ENCODE measurements around the gene PLXNB3. TPM values are rescaled to one million over a fixed set of nuclear protein-coding genes. Genes with fewer than 3 reads are reported as not detected.

PLXNB3 gene
- total and polyA plus RNA-seq, 2 donors (not counting 1 experiment from before 2014, with no cell fraction given), result 1.9 to 4.3 TPM

DNA sequence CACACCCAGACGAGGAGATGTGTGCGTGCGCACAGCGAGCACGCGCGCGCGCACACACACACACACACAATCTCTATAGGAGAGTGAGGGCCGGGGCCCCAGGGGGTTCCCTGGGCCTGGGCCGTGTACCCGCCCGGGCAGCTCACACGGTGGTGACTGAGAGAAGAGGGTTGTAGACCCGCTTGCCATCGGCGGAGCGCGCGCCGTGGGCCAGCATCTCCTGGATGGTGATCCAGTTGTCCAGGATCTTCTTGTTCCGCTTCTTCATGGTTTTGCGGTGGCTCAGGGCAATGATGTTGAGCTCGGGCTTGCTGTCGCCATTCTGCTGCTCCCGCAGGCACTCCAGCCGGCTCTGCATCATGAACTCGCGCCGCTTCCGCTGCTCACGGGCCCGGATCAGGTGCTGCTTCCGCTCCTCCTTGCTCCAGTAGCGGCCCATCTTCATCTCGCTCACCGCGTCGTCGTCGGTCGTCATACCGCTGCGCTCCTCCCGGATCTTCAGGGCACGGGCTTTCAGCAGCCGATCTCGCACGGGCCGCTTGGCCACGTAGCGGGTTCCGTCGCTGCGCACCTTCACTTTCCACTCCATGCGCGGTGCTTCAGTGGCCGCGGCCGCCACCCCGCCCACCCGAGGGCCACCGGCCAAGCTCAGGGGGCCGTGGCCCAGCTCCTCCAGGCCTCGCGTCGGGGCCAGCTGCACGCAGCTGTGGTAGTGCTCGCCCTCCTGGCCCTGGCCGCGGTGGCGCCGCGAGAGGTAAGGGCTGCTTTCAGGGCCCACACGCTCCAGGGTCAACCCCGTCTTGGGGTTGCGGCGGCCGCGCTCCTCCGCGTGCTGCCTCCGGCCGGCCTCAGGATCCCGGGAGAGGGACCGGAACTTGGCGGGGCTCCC lies 39.4 kb downstream of the PLXNB3 start:
- H3K4me3 ChIP-seq (replicated peaks in 1 of 4; ENCODE audit: control extremely low read depth in 1 of 4, insufficient read depth in 1 of 4, low read depth in 3 of 4, low read length in 4 of 4), result no peak overlapping the region

DNA sequence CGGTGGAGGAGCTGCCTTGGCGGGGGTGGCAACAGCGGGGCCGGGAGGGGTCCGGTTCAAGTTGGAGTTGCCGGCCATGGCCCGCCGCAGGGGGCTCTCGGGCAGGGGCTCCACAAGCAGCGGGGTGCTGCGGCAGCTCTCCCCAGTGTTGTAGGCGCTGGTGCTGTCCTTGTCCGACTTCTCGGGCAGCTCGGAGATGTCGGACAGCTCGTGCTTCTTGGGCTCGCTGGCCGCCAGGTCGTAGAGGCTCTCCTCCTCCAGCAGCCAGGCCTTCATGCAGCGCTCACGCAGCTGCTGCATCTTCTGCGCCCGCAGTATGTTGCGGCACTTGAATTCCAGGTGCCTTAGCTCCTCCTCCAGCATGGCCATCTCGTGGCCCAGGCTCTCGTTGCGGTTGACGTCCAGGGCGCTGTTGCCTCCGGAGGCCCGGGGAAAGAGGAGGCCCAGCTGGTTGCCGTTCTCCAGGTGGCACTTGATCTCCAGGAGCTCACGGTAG lies 40.1 kb downstream of the PLXNB3 start:
- H2AFZ ChIP-seq (ENCODE audit: low read length), result no peak overlapping the region
- no peak overlapping the region for H3K27ac ChIP-seq (ENCODE audit: insufficient read depth, low read length)
- H3K4me3 ChIP-seq (replicated peaks in 1 of 4; ENCODE audit: control extremely low read depth in 1 of 4, insufficient read depth in 1 of 4, low read depth in 3 of 4, low read length in 4 of 4), result no peak overlapping the region
- no peaks in the 10 kb centered on the region for H3K4me1 ChIP-seq (ENCODE audit: control insufficient read depth, extremely low read depth, insufficient read depth, low read length)
- H3K9ac ChIP-seq (ENCODE audit: insufficient read depth, low read length), result no peak overlapping the region
- no peak for TF ChIP-seq EZH2 (IDR thresholded peaks at IDR 0.05; ENCODE audit: low read length, missing control alignments)
- TF ChIP-seq, protein P1, sequence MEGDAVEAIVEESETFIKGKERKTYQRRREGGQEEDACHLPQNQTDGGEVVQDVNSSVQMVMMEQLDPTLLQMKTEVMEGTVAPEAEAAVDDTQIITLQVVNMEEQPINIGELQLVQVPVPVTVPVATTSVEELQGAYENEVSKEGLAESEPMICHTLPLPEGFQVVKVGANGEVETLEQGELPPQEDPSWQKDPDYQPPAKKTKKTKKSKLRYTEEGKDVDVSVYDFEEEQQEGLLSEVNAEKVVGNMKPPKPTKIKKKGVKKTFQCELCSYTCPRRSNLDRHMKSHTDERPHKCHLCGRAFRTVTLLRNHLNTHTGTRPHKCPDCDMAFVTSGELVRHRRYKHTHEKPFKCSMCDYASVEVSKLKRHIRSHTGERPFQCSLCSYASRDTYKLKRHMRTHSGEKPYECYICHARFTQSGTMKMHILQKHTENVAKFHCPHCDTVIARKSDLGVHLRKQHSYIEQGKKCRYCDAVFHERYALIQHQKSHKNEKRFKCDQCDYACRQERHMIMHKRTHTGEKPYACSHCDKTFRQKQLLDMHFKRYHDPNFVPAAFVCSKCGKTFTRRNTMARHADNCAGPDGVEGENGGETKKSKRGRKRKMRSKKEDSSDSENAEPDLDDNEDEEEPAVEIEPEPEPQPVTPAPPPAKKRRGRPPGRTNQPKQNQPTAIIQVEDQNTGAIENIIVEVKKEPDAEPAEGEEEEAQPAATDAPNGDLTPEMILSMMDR (conservative IDR thresholded peaks at IDR 0.05 in 1 of 2, IDR thresholded peaks at IDR 0.05 in 1 of 2; ENCODE audit: low read depth in 1 of 2, low read length in 2 of 2), result no peak
- H3K4me2 ChIP-seq (ENCODE audit: extremely low read depth, insufficient read depth, low read length), result no peak overlapping the region
- H3K9me3 ChIP-seq (ENCODE audit: control insufficient read depth, insufficient read depth, low read depth, low read length), result no peaks in the 10 kb centered on the region
- H3K36me3 ChIP-seq (ENCODE audit: control insufficient read depth, insufficient read depth, low read length), result peaks cover 2% of the 10 kb centered on the region
- no peaks in the 10 kb centered on the region for H4K20me1 ChIP-seq (ENCODE audit: control insufficient read depth, extremely low read depth, insufficient read depth, low read length)
- no peaks in the 10 kb centered on the region for H3K79me2 ChIP-seq (ENCODE audit: control insufficient read depth, insufficient read depth, low read length)
- no peak for DNase-seq (ENCODE audit: low read depth in 2 of 2)
- no peaks in the 10 kb centered on the region for H3K27me3 ChIP-seq (ENCODE audit: control insufficient read depth, insufficient read depth, low read length)

More for the DNA sequence above, 39.4 kb downstream of the PLXNB3 start:
- H3K9me3 ChIP-seq (ENCODE audit: control insufficient read depth, insufficient read depth, low read depth, low read length), result no peaks in the 10 kb centered on the region
- H2AFZ ChIP-seq (ENCODE audit: low read length), result no peak overlapping the region
- H4K20me1 ChIP-seq (ENCODE audit: control insufficient read depth, extremely low read depth, insufficient read depth, low read length), result no peaks in the 10 kb centered on the region
- H3K4me1 ChIP-seq (ENCODE audit: control insufficient read depth, extremely low read depth, insufficient read depth, low read length), result no peaks in the 10 kb centered on the region
- no peak overlapping the region for H3K9ac ChIP-seq (ENCODE audit: insufficient read depth, low read length)
- no peak for DNase-seq (ENCODE audit: low read depth in 2 of 2)
- H3K27me3 ChIP-seq (ENCODE audit: control insufficient read depth, insufficient read depth, low read length), result no peaks in the 10 kb centered on the region
- H3K79me2 ChIP-seq (ENCODE audit: control insufficient read depth, insufficient read depth, low read length), result no peaks in the 10 kb centered on the region
- no peak overlapping the region for H3K27ac ChIP-seq (ENCODE audit: insufficient read depth, low read length)
- TF ChIP-seq, protein P1 (conservative IDR thresholded peaks at IDR 0.05 in 1 of 2, IDR thresholded peaks at IDR 0.05 in 1 of 2; ENCODE audit: low read depth in 1 of 2, low read length in 2 of 2), result no peak
- no peak for TF ChIP-seq EZH2 (IDR thresholded peaks at IDR 0.05; ENCODE audit: low read length, missing control alignments)
- peaks cover 4% of the 10 kb centered on the region for H3K36me3 ChIP-seq (ENCODE audit: control insufficient read depth, insufficient read depth, low read length)
- no peak overlapping the region for H3K4me2 ChIP-seq (ENCODE audit: extremely low read depth, insufficient read depth, low read length)

DNA sequence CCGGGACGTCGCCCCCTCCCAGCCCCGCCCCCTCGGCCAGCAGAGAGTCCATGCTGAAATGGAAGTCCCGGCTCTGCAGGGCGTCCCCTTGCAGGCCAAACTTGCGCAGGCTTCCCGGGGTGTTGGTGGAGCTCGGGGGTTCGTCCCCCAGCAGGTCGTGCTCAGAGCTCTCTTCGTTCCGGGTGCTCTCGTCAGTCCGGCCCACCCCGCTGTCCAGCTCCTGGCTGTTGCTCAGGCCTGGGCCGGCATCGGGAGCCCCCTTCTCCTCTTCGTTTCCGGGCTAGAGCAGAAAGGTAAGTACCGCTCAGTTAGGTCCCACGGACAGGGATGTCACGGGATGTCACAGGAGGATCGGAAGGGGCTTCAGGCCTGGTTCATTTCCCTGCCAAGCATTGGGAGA lies 40.6 kb downstream of the PLXNB3 start:
- no peaks in the 10 kb centered on the region for H3K9me3 ChIP-seq (ENCODE audit: control insufficient read depth, insufficient read depth, low read depth, low read length)
- no peak overlapping the region for H3K4me3 ChIP-seq (replicated peaks in 1 of 4; ENCODE audit: control extremely low read depth in 1 of 4, insufficient read depth in 1 of 4, low read depth in 3 of 4, low read length in 4 of 4)
- no peaks in the 10 kb centered on the region for H4K20me1 ChIP-seq (ENCODE audit: control insufficient read depth, extremely low read depth, insufficient read depth, low read length)
- no peaks in the 10 kb centered on the region for H3K36me3 ChIP-seq (ENCODE audit: control insufficient read depth, insufficient read depth, low read length)
- no peak overlapping the region for H3K9ac ChIP-seq (ENCODE audit: insufficient read depth, low read length)
- TF ChIP-seq, protein P1 (conservative IDR thresholded peaks at IDR 0.05 in 1 of 2, IDR thresholded peaks at IDR 0.05 in 1 of 2; ENCODE audit: low read depth in 1 of 2, low read length in 2 of 2), result no peak
- TF ChIP-seq EZH2 (IDR thresholded peaks at IDR 0.05; ENCODE audit: low read length, missing control alignments), result no peak
- DNase-seq (ENCODE audit: low read depth in 2 of 2), result no peak
- H3K4me1 ChIP-seq (ENCODE audit: control insufficient read depth, extremely low read depth, insufficient read depth, low read length), result no peaks in the 10 kb centered on the region
- H3K4me2 ChIP-seq (ENCODE audit: extremely low read depth, insufficient read depth, low read length), result no peak overlapping the region
- H3K79me2 ChIP-seq (ENCODE audit: control insufficient read depth, insufficient read depth, low read length), result no peaks in the 10 kb centered on the region
- no peak overlapping the region for H3K27ac ChIP-seq (ENCODE audit: insufficient read depth, low read length)
- H2AFZ ChIP-seq (ENCODE audit: low read length), result no peak overlapping the region
- H3K27me3 ChIP-seq (ENCODE audit: control insufficient read depth, insufficient read depth, low read length), result no peaks in the 10 kb centered on the region

Data from fibroblast of lung (primary cell).